Measurements from ENCODE around the gene TUBGCP6. TPM values are rescaled to one million over a fixed set of nuclear protein-coding genes. Genes with fewer than 3 reads are reported as not detected.

TUBGCP6 gene
- total RNA-seq, 3 donors from 2014 or later, result 34.2 to 66.2 (median 59.6) TPM

- H3K4me3 ChIP-seq, result no peak overlapping the region
- H3K4me1 ChIP-seq, result no peaks in the 10 kb centered on the region
- DNase-seq (ENCODE audit: low spot score in 2 of 2), result no peak
- H3K9me3 ChIP-seq, result no peaks in the 10 kb centered on the region
- TF ChIP-seq POLR2A (IDR thresholded peaks at IDR 0.05) (no peak), POLR2AphosphoS5 (IDR thresholded peaks at IDR 0.05) (no peak), CTCF (IDR thresholded peaks at IDR 0.05) (no peak)
- no peak overlapping the region for H3K27ac ChIP-seq
- H3K36me3 ChIP-seq, result peaks cover 4% of the 10 kb centered on the region
- intact Hi-C loops (cut with DNase I; ENCODE audit: low total_unique reads), result no loop called here
- H3K27me3 ChIP-seq, result no peaks in the 10 kb centered on the region
Measured at GRCh38 chr22:50227579-50228215, 17.1 kb downstream of the TUBGCP6 start.

- Histone ChIP-seq H3K4me1 (no peaks in the 10 kb centered on the region), H3K27me3 (no peaks in the 10 kb centered on the region), H3K36me3 (peaks cover 13% of the 10 kb centered on the region), H3K9me3 (no peaks in the 10 kb centered on the region), H3K4me3 (no peak overlapping the region), H3K27ac (no peak overlapping the region)
- DNase-seq (ENCODE audit: low spot score in 2 of 2), result no peak
- TF ChIP-seq POLR2A (IDR thresholded peaks at IDR 0.05) (no peak), CTCF (IDR thresholded peaks at IDR 0.05) (no peak), POLR2AphosphoS5 (IDR thresholded peaks at IDR 0.05) (no peak)
- intact Hi-C loops (cut with DNase I; ENCODE audit: low total_unique reads), result no loop called here
Measured at GRCh38 chr22:50226875-50227165, 18.0 kb downstream of the TUBGCP6 start.

- Histone ChIP-seq H3K4me3 (no peak overlapping the region), H3K4me1 (no peaks in the 10 kb centered on the region), H3K9me3 (no peaks in the 10 kb centered on the region), H3K27ac (no peak overlapping the region), H3K27me3 (no peaks in the 10 kb centered on the region), H3K36me3 (peaks cover 17% of the 10 kb centered on the region)
- intact Hi-C loops (cut with DNase I; ENCODE audit: low total_unique reads), result no loop called here
- no peak for DNase-seq (ENCODE audit: low spot score in 2 of 2)
- TF ChIP-seq POLR2A (IDR thresholded peaks at IDR 0.05), result no peak
- TF ChIP-seq POLR2AphosphoS5 (IDR thresholded peaks at IDR 0.05), result no peak
- no peak for TF ChIP-seq CTCF (IDR thresholded peaks at IDR 0.05)
Measured at GRCh38 chr22:50226063-50226874, 18.6 kb downstream of the TUBGCP6 start.

GRCh38 chr22:50225200-50225969 is 19.4 kb downstream of the TUBGCP6 start:
- no peak for DNase-seq (ENCODE audit: low spot score in 2 of 2)

More at GRCh38 chr22:50225200-50225969, 19.4 kb downstream of the TUBGCP6 start:
- no peak overlapping the region for H3K4me3 ChIP-seq
- intact Hi-C loops (cut with DNase I; ENCODE audit: low total_unique reads), result no loop called here
- H3K27ac ChIP-seq, result no peak overlapping the region
- no peaks in the 10 kb centered on the region for H3K27me3 ChIP-seq
- H3K9me3 ChIP-seq, result no peaks in the 10 kb centered on the region
- TF ChIP-seq POLR2A (IDR thresholded peaks at IDR 0.05), result no peak
- no peak for TF ChIP-seq CTCF (IDR thresholded peaks at IDR 0.05)
- TF ChIP-seq POLR2AphosphoS5 (IDR thresholded peaks at IDR 0.05), result no peak
- no peaks in the 10 kb centered on the region for H3K4me1 ChIP-seq
- peaks cover 20% of the 10 kb centered on the region for H3K36me3 ChIP-seq

Measured in breast epithelium (tissue), 4 donors.